ENCODE measurements around the gene GZMM. TPM values are rescaled to one million over a fixed set of nuclear protein-coding genes. Genes with fewer than 3 reads are reported as not detected.
A peak's percentile ranks its signal among the peaks of the same experiment; 100 is the strongest.

The GZMM gene
- total RNA-seq, 1 experiment from 2014 or later = not detected

GRCh38 chr19:531009-531752, 12.7 kb upstream of the GZMM start:
- ChIA-PET CTCF (interaction anchor here (0.6 to 0.8 kb wide), 2 partner anchors 25 to 71 kb away, joined by 3 read pairs; no protein-coding TSS in a partner anchor), POLR2A (ENCODE audit: unreplicated experiment) (no interaction called here)
- peak overlapping the region; percentile 81 for H3K9ac ChIP-seq (ENCODE audit: low read length)
- peak overlapping the region; percentile 86 for H3K4me2 ChIP-seq (ENCODE audit: low read length)
- H4K20me1 ChIP-seq (ENCODE audit: low read length) = peaks cover 20% of the 10 kb centered on the region
- H3F3A ChIP-seq (ENCODE audit: low read length, unreplicated experiment) = no peaks in the 10 kb centered on the region
- peak overlapping the region; percentile 32 for H3K27ac ChIP-seq (ENCODE audit: low read length)
- H3K9me3 ChIP-seq (ENCODE audit: low read length) = no peaks in the 10 kb centered on the region
- no peaks in the 10 kb centered on the region for H3K9me2 ChIP-seq (replicated peaks; ENCODE audit: low read length)
- BruUV-seq (replicated peaks) = no TSS peak
- TF ChIP-seq EZH2 (IDR thresholded peaks at IDR 0.05; ENCODE audit: low read length, unreplicated experiment) (no peak), EZH2phosphoT487 (IDR thresholded peaks at IDR 0.05; ENCODE audit: borderline replicate concordance, low read length) (no peak), CTCF (conservative IDR thresholded peaks at IDR 0.05; ENCODE audit: low read depth, low read length) (no peak)
- DNase-seq = peak; percentile 81
- peaks cover 42% of the 10 kb centered on the region for H3K79me2 ChIP-seq (ENCODE audit: low read length)
- H3K4me3 ChIP-seq (ENCODE audit: low read length) = peak overlapping the region; percentile 77
- H2AFZ ChIP-seq (ENCODE audit: low read length) = peak overlapping the region; percentile 89
- peaks cover 22% of the 10 kb centered on the region for H3K4me1 ChIP-seq (ENCODE audit: insufficient read depth, low read length)
- intact Hi-C loops (cut with micrococcal nuclease) = no loop called here
- peak; percentile 54 for ATAC-seq
- H3K36me3 ChIP-seq (ENCODE audit: low read depth, low read length) = 0 out of 2 replicates have a peak, but pooled peaks cover 1% of the 10 kb centered on the region
- H3K27me3 ChIP-seq (ENCODE audit: low read length) = no peaks in the 10 kb centered on the region

- Histone ChIP-seq H3K9me2 (replicated peaks; ENCODE audit: low read length) (no peaks in the 10 kb centered on the region), H3K4me2 (ENCODE audit: low read length) (peak within 1 kb of the TSS; percentile 93), H3K27me3 (ENCODE audit: low read length) (no peaks in the 10 kb centered on the region), H4K20me1 (ENCODE audit: low read length) (peaks cover 20% of the 10 kb centered on the region), H3K27ac (ENCODE audit: low read length) (peak within 1 kb of the TSS; percentile 32), H3K9ac (ENCODE audit: low read length) (peak within 1 kb of the TSS; percentile 81), H3K4me3 (ENCODE audit: low read length) (peak within 1 kb of the TSS; percentile 89), H3F3A (ENCODE audit: low read length, unreplicated experiment) (no peaks in the 10 kb centered on the region), H3K79me2 (ENCODE audit: low read length) (peaks cover 42% of the 10 kb centered on the region), H3K36me3 (ENCODE audit: low read depth, low read length) (0 out of 2 replicates have a peak, but pooled peaks cover 9% of the 10 kb centered on the region), H2AFZ (ENCODE audit: low read length) (peak within 1 kb of the TSS; percentile 89), H3K9me3 (ENCODE audit: low read length) (no peaks in the 10 kb centered on the region), H3K4me1 (ENCODE audit: insufficient read depth, low read length) (peaks cover 22% of the 10 kb centered on the region)
- intact Hi-C loops (cut with micrococcal nuclease) = no loop called here
- no TSS peak for BruUV-seq (replicated peaks)
- TF ChIP-seq CTCF (conservative IDR thresholded peaks at IDR 0.05; ENCODE audit: low read depth, low read length) (no peak), EZH2 (IDR thresholded peaks at IDR 0.05; ENCODE audit: low read length, unreplicated experiment) (no peak), EZH2phosphoT487 (IDR thresholded peaks at IDR 0.05; ENCODE audit: borderline replicate concordance, low read length) (no peak)
- ChIA-PET CTCF (interaction anchor here (0.6 to 0.8 kb wide), 2 partner anchors 24 to 71 kb away, joined by 3 read pairs; no protein-coding TSS in a partner anchor), POLR2A (ENCODE audit: unreplicated experiment) (no interaction called here)
- no peak for DNase-seq
- peak; percentile 12 for ATAC-seq
Observed at GRCh38 chr19:531753-532560, 11.9 kb upstream of the GZMM start, which contains the start of gene CDC34. CDC34 (plus strand) TSS chr19:531760; CDS start chr19:531932, 172 bp downstream.

All from PC-3 (cell line).